K562 (cell line): ENCODE measurements around the gene SGMS1. TPM values are rescaled to one million over a fixed set of nuclear protein-coding genes. Genes with fewer than 3 reads are reported as not detected.
A peak's percentile ranks its signal among the peaks of the same experiment; 100 is the strongest.
"Not testable (repeated sequence)": the region's sequence is repeated elsewhere in the genome, so short reads cannot be mapped to it uniquely, and the experiment has no call there.

Experiments used
- C11orf30 ChIP-seq: fragments of 450-650 bp; IDR thresholded peaks from 2 replicates; pipeline ENCODE4 v1.6.1; 2016; ENCODE audit warnings: low read depth, mild to moderate bottlenecking
- HDAC2 ChIP-seq: fragments of 450-650 bp; IDR thresholded peaks from 2 replicates; pipeline ENCODE4 v1.6.1; 2016; ENCODE audit warnings: mild to moderate bottlenecking
- MGA ChIP-seq: fragments of 450-650 bp; IDR thresholded peaks from 2 replicates; pipeline ENCODE4 v1.6.1; 2016; ENCODE audit warnings: mild to moderate bottlenecking, moderate library complexity
- SUPT5H ChIP-seq: fragments of 450-650 bp; IDR thresholded peaks from 2 replicates; pipeline ENCODE4 v1.6.1; 2016
- TRIM24 ChIP-seq, 2 experiments: fragments of 450-650 bp; IDR thresholded peaks; 2 replicates each; pipeline ENCODE4 v1.6.1; 2016
- polyA plus RNA-seq, 8 experiments: library from polyadenylated mRNA; depleted of rRNA in 4 of 8; stranded (reverse) in 5 of 8; unstranded in 3 of 8; fragments of >200 nt; fragmentation: Nextera tagmentation in 2 of 8; fragmentation: Illumina TruSeq in 1 of 8; extraction: Ambion mirVana in 2 of 8; extraction: Trizol in 1 of 8; gene quantifications; 2 replicates each; pipeline versions ENCODE4 v1.2.1 to v1.2.3, GENCODE V29; 2011 to 2014; ENCODE audit warnings: inconsistent platforms in 1 of 8, missing spikeins in 1 of 8
- total RNA-seq, 7 experiments: library from RNA; depleted of rRNA in 6 of 7; stranded (reverse); fragments of >200 nt in 6 of 7; fragmentation: Illumina TruSeq in 2 of 7; extraction: Trizol in 2 of 7; gene quantifications; 2 replicates each; pipeline versions ENCODE4 v1.2.1 to v1.2.3, GENCODE V29; 2011 to 2021; ENCODE audit warnings: low replicate concordance in 1 of 7
- TF ChIP-seq, protein P1 (sequence below), 2 experiments: fragments of 450-650 bp in 1 of 2; sonication (generic) in 1 of 2; formaldehyde crosslinking in 1 of 2; IDR thresholded peaks; 2 replicates each; pipeline versions ENCODE4 v1.7.1 to v1.9.0; 2016 to 2022; ENCODE audit warnings: inconsistent platforms in 1 of 2, mild to moderate bottlenecking in 1 of 2, missing genetic modification reagents in 1 of 2

The SGMS1 gene
- total and polyA plus RNA-seq, 9 of the 15 experiments (the other 6 are each of a cell fraction or from before 2014, with no cell fraction given): 22.6 to 232 (median 82.2) TPM

GRCh38 chr10:50659865-50660730 is 36.3 kb upstream of the SGMS1 start (continued):
- TF ChIP-seq, protein P1, sequence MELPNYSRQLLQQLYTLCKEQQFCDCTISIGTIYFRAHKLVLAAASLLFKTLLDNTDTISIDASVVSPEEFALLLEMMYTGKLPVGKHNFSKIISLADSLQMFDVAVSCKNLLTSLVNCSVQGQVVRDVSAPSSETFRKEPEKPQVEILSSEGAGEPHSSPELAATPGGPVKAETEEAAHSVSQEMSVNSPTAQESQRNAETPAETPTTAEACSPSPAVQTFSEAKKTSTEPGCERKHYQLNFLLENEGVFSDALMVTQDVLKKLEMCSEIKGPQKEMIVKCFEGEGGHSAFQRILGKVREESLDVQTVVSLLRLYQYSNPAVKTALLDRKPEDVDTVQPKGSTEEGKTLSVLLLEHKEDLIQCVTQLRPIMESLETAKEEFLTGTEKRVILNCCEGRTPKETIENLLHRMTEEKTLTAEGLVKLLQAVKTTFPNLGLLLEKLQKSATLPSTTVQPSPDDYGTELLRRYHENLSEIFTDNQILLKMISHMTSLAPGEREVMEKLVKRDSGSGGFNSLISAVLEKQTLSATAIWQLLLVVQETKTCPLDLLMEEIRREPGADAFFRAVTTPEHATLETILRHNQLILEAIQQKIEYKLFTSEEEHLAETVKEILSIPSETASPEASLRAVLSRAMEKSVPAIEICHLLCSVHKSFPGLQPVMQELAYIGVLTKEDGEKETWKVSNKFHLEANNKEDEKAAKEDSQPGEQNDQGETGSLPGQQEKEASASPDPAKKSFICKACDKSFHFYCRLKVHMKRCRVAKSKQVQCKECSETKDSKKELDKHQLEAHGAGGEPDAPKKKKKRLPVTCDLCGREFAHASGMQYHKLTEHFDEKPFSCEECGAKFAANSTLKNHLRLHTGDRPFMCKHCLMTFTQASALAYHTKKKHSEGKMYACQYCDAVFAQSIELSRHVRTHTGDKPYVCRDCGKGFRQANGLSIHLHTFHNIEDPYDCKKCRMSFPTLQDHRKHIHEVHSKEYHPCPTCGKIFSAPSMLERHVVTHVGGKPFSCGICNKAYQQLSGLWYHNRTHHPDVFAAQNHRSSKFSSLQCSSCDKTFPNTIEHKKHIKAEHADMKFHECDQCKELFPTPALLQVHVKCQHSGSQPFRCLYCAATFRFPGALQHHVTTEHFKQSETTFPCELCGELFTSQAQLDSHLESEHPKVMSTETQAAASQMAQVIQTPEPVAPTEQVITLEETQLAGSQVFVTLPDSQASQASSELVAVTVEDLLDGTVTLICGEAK (IDR thresholded peaks at IDR 0.05): peak; percentile 92
- TF ChIP-seq, protein P1 (CRISPR knock-in tag; IDR thresholded peaks at IDR 0.05): not testable (repeated sequence)
- TF ChIP-seq C11orf30 (peak; percentile 20), HDAC2 (peak; percentile 68; the same call in 1 of the 2 replicates), SUPT5H (0 out of 2 replicates have a peak, but pooled peaks have one; percentile 33), TRIM24 (IDR thresholded peaks at IDR 0.05) (peak in 1 of 2 experiments; percentile 61; a peak in 2 of 4 replicates), MGA (peak; percentile 86)
